ENCODE measurements around the gene CNRIP1. TPM values are rescaled to one million over a fixed set of nuclear protein-coding genes. Genes with fewer than 3 reads are reported as not detected.

CNRIP1 gene
- total and polyA plus RNA-seq, 10 donors: 7.8 to 26.7 (median 19.1) TPM

- intact Hi-C loops (cut with DNase I; ENCODE audit: low total_unique reads): no loop called here
- H3K4me1 ChIP-seq: peaks cover 0 to 14% (median 6%) of the 10 kb centered on the region in 6 donors
- no peak overlapping the region for H3K4me3 ChIP-seq
- no peaks in the 10 kb centered on the region for H3K9me3 ChIP-seq
- H3K27ac ChIP-seq: peak overlapping the region in 1 of 8 donors; percentile 21
- no peak for DNase-seq
- TF ChIP-seq POLR2AphosphoS5 (IDR thresholded peaks at IDR 0.05) (no peak), CTCF (IDR thresholded peaks at IDR 0.05 in 8 of 11, conservative IDR thresholded peaks at IDR 0.05 in 3 of 11) (no peak), POLR2A (IDR thresholded peaks at IDR 0.05) (no peak)
- no peaks in the 10 kb centered on the region for H3K36me3 ChIP-seq
- H3K27me3 ChIP-seq (replicated peaks in 1 of 7): no peaks in the 10 kb centered on the region
Observed at GRCh38 chr2:68295516-68295915, 24.2 kb downstream of the CNRIP1 start.

- no peaks in the 10 kb centered on the region for H3K36me3 ChIP-seq
- no peaks in the 10 kb centered on the region for H3K9me3 ChIP-seq
- WGBS, 5 donors: 49 to 79% (median 62%) methylated on average over 2 of the region's 2 CpGs
- peak overlapping the region in 1 of 8 donors; percentile 21 for H3K27ac ChIP-seq
- DNase-seq: no peak
- no peak overlapping the region for H3K4me3 ChIP-seq
- TF ChIP-seq POLR2AphosphoS5 (IDR thresholded peaks at IDR 0.05) (no peak), CTCF (IDR thresholded peaks at IDR 0.05 in 8 of 11, conservative IDR thresholded peaks at IDR 0.05 in 3 of 11) (no peak), POLR2A (IDR thresholded peaks at IDR 0.05) (no peak)
- intact Hi-C loops (cut with DNase I; ENCODE audit: low total_unique reads): no loop called here
- H3K27me3 ChIP-seq (replicated peaks in 1 of 7): no peaks in the 10 kb centered on the region
- H3K4me1 ChIP-seq: peaks cover 0 to 14% (median 6%) of the 10 kb centered on the region in 6 donors
Observed at GRCh38 chr2:68294913-68295312, 24.8 kb downstream of the CNRIP1 start.

- TF ChIP-seq POLR2A (IDR thresholded peaks at IDR 0.05) (no peak), POLR2AphosphoS5 (IDR thresholded peaks at IDR 0.05) (no peak), CTCF (IDR thresholded peaks at IDR 0.05 in 8 of 11, conservative IDR thresholded peaks at IDR 0.05 in 3 of 11) (no peak)
- no peaks in the 10 kb centered on the region for H3K27me3 ChIP-seq (replicated peaks in 1 of 7)
- no peaks in the 10 kb centered on the region for H3K36me3 ChIP-seq
- no peak overlapping the region for H3K4me3 ChIP-seq
- intact Hi-C loops (cut with DNase I; ENCODE audit: low total_unique reads): no loop called here
- WGBS, 5 donors: 92 to 96% (median 94%) methylated on average over 3 of the region's 3 CpGs
- no peaks in the 10 kb centered on the region for H3K9me3 ChIP-seq
- H3K4me1 ChIP-seq: peaks cover 0 to 14% (median 6%) of the 10 kb centered on the region in 6 donors
- H3K27ac ChIP-seq: no peak overlapping the region
- no peak for DNase-seq
Observed at GRCh38 chr2:68294187-68294586, 25.6 kb downstream of the CNRIP1 start.

GRCh38 chr2:68293755-68294154 is 26.0 kb downstream of the CNRIP1 start:
- Histone ChIP-seq H3K27me3 (replicated peaks in 1 of 7) (no peaks in the 10 kb centered on the region), H3K27ac (no peak overlapping the region), H3K4me1 (peaks cover 0 to 14% (median 6%) of the 10 kb centered on the region in 6 donors), H3K4me3 (no peak overlapping the region), H3K9me3 (no peaks in the 10 kb centered on the region), H3K36me3 (no peaks in the 10 kb centered on the region)
- no peak for DNase-seq
- intact Hi-C loops (cut with DNase I; ENCODE audit: low total_unique reads): no loop called here
- WGBS, 5 donors: 67 to 73% (median 68%) methylated on average over 6 of the region's 6 CpGs
- TF ChIP-seq CTCF (IDR thresholded peaks at IDR 0.05 in 8 of 11, conservative IDR thresholded peaks at IDR 0.05 in 3 of 11): no peak
- no peak for TF ChIP-seq POLR2AphosphoS5 (IDR thresholded peaks at IDR 0.05)
- no peak for TF ChIP-seq POLR2A (IDR thresholded peaks at IDR 0.05)

Measured in spleen (tissue), 11 donors.